ENCODE data around the gene RAB3B.

The RAB3B gene

DNA sequence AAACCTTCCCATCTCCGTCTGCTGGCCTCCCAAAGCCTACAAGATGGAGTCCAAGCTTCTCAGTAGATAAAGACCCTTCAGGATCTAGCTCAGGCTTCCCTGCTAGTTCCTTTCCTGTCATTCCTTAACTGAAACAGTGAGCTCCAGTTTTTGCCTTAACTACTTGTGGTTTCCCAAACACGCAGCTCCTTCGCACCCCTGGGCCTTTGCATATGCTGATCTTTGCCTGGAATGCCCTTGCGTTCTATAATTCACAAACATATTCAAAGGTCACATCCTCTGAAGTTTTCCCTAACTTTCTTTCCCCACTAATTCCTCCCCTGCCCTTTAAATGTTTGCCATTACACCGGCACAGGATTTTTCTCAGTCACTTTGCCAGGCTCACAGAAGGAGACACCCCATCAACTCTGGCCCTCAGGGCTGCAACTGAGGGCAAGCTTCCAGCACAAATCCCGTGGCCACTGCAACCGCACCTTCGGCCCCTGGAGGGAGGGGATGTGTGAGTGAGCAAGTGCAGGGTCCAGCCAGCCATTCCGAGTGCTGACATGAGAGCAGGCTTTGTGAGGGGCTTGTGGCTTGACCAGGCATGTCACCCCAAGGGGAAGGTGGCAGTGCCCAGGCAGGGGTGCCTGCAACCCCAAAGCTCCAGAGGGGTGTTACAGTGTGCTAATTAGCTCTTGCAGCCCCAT lies 41.3 kb downstream of the RAB3B start:
- H3K4me3 ChIP-seq (ENCODE audit: control insufficient read depth, low read depth, low read length): no peak overlapping the region
- TF ChIP-seq, protein P1, sequence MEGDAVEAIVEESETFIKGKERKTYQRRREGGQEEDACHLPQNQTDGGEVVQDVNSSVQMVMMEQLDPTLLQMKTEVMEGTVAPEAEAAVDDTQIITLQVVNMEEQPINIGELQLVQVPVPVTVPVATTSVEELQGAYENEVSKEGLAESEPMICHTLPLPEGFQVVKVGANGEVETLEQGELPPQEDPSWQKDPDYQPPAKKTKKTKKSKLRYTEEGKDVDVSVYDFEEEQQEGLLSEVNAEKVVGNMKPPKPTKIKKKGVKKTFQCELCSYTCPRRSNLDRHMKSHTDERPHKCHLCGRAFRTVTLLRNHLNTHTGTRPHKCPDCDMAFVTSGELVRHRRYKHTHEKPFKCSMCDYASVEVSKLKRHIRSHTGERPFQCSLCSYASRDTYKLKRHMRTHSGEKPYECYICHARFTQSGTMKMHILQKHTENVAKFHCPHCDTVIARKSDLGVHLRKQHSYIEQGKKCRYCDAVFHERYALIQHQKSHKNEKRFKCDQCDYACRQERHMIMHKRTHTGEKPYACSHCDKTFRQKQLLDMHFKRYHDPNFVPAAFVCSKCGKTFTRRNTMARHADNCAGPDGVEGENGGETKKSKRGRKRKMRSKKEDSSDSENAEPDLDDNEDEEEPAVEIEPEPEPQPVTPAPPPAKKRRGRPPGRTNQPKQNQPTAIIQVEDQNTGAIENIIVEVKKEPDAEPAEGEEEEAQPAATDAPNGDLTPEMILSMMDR (conservative IDR thresholded peaks at IDR 0.05; ENCODE audit: control insufficient read depth, insufficient read depth, low read depth, low read length): no peak
- DNase-seq (ENCODE audit: low read depth): no peak

DNA sequence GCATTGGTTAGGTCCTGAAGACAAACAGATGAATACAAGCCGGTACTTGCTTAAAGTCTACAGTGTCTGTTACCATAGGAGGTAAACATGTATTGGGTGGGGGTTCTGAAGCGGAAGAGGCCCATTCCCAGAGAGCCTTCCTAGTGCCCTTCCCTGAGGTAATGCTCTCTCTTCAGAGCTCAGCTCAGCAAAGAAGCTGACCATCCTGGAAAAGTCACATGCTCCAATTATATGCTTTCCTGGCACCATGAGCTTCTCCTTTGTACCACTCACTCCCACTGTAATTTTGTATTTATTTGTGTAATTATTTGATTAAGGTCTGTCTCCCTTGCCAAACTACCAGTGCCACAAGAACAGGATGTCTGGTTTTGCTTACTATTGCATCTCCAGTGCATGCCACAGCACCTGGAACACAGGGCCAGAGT lies 42.0 kb downstream of the RAB3B start:
- H3K4me3 ChIP-seq (ENCODE audit: control insufficient read depth, low read depth, low read length): no peak overlapping the region
- DNase-seq (ENCODE audit: low read depth): no peak
- TF ChIP-seq, protein P1 (conservative IDR thresholded peaks at IDR 0.05; ENCODE audit: control insufficient read depth, insufficient read depth, low read depth, low read length): no peak

DNA sequence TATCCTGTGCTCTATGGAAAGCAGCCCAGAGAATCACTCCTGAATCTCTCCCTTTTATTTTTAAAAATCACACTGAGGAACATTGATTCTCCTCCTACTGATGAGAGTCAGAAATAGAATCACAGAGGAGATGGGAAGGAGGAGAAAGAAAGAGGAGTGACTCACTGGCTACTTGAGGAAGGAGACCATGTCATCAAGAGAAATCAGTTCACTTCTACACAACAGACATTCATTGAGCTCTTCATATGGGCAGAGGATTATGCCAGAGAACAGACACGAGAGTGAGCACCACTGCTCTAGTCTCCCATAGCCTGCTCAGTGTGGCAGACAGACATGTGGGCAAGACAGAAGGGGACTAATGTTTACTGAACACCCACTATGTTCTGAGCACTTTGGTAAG lies 44.2 kb downstream of the RAB3B start:
- TF ChIP-seq, protein P1 (conservative IDR thresholded peaks at IDR 0.05; ENCODE audit: control insufficient read depth, insufficient read depth, low read depth, low read length): no peak
- peak; percentile 54 for DNase-seq (ENCODE audit: low read depth)
- no peak overlapping the region for H3K4me3 ChIP-seq (ENCODE audit: control insufficient read depth, low read depth, low read length)

DNA sequence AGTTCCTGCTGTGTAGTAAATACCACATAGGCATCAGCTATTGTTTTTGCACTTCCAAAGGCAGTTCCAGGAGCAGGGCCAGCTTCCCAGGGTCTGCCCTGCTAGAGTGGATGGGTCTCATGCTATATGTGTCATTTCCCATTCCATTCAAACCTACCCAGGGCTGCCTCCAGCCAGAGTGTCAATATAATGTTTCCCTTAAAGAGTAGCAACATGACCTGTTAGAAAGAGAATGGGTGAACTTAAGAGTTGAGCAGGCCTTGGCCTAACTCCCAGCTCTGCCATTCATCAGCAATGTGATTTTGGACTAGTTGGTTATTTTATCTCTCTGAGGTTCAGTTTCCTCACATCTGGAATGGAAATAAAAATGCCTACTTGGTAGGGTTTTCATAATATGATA lies 44.9 kb downstream of the RAB3B start:
- DNase-seq (ENCODE audit: low read depth): no peak
- TF ChIP-seq, protein P1 (conservative IDR thresholded peaks at IDR 0.05; ENCODE audit: control insufficient read depth, insufficient read depth, low read depth, low read length): no peak
- H3K4me3 ChIP-seq (ENCODE audit: control insufficient read depth, low read depth, low read length): no peak overlapping the region

DNA sequence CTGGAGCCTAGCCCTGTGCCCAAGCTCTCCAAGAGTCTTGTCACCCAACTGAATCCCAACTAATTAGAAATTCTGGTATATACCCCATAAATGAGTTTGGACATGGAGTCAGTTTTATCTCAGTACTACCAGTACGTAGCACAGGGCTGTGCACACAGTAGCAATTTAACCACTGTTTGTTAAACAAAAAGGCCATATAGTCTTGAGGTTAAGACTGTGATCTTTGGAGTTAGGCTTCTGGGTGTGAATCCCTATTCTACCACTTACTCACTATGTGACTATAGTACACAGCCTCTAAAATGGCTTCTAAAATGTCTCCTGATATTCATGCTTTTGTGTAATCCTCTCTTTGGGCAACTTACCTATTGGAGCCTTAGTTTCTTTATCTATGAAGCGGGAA lies 48.2 kb downstream of the RAB3B start:
- TF ChIP-seq, protein P1 (conservative IDR thresholded peaks at IDR 0.05; ENCODE audit: control insufficient read depth, insufficient read depth, low read depth, low read length): no peak
- no peak overlapping the region for H3K4me3 ChIP-seq (ENCODE audit: control insufficient read depth, low read depth, low read length)
- no peak for DNase-seq (ENCODE audit: low read depth)

DNA sequence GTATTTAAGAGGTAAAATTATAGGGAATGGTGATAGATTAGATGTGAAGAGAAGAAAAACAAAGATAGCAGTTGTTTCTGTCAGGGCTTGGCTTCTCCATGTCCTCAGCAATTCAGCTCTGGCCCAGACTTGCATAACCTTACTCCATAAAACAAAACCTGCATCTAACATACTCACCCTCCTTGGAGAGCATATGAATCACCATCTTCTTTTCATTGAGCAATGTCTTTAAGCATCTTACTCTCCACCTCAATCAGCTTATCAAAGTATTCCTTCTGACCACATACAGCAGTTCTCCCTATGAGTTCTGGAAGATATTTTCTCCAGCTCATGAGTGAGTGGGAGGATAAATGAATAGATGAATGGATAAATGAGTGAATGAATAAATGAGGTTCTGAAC lies 49.0 kb downstream of the RAB3B start:
- DNase-seq (ENCODE audit: low read depth): peak; percentile 45
- no peak overlapping the region for H3K4me3 ChIP-seq (ENCODE audit: control insufficient read depth, low read depth, low read length)
- TF ChIP-seq, protein P1 (conservative IDR thresholded peaks at IDR 0.05; ENCODE audit: control insufficient read depth, insufficient read depth, low read depth, low read length): no peak

DNA sequence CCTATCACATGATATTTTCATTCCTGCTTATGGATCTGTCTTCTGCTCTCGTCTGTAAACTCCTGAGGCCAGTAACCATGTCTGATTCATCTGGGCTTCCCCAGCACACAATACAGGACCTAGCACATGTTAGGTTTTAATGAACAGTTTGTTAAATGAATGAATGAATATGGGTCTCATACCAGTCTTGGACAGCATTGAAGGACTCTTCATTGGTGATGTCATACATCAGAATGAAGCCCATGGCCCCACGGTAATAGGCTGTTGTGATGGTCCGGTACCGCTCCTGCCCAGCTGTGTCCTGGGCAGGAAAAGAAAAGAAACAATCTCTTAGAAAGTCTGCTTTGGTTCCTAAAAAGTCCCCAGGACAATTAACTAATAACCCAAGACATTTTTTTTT lies 53.4 kb downstream of the RAB3B start:
- DNase-seq (ENCODE audit: low read depth): no peak
- H3K4me3 ChIP-seq (ENCODE audit: control insufficient read depth, low read depth, low read length): no peak overlapping the region
- TF ChIP-seq, protein P1 (conservative IDR thresholded peaks at IDR 0.05; ENCODE audit: control insufficient read depth, insufficient read depth, low read depth, low read length): no peak

All from fibroblast of mammary gland (primary cell).